ENCODE results near the gene ATP2C1.
"Not testable (repeated sequence)": the region's sequence is repeated elsewhere in the genome, so short reads cannot be mapped to it uniquely, and the experiment has no call there.

The ATP2C1 gene

GRCh38 chr3:130956721-130957120 is 62.8 kb downstream of the ATP2C1 start:
- no peaks in the 10 kb centered on the region for H3K27me3 ChIP-seq (ENCODE audit: control insufficient read depth in 1 of 2, insufficient read depth in 2 of 2, low read length in 2 of 2)
- no peaks in the 10 kb centered on the region for H3K9me3 ChIP-seq (ENCODE audit: control insufficient read depth in 1 of 2, low read length in 2 of 2)
- peaks cover 12 to 29% of the 10 kb centered on the region in 2 donors for H3K36me3 ChIP-seq (ENCODE audit: control insufficient read depth in 1 of 2, insufficient read depth in 2 of 2, low read length in 2 of 2)
- no peak overlapping the region for H3K4me3 ChIP-seq (ENCODE audit: low read depth in 1 of 2, low read length in 2 of 2)
- no peak overlapping the region for H3K9ac ChIP-seq (ENCODE audit: low read depth in 1 of 2, low read length in 2 of 2)
- no peaks in the 10 kb centered on the region for H3K4me1 ChIP-seq (ENCODE audit: control insufficient read depth in 1 of 2, insufficient read depth in 2 of 2, low read length in 2 of 2)
- H3K27ac ChIP-seq (ENCODE audit: low read depth, low read length), result no peak overlapping the region

DNA sequence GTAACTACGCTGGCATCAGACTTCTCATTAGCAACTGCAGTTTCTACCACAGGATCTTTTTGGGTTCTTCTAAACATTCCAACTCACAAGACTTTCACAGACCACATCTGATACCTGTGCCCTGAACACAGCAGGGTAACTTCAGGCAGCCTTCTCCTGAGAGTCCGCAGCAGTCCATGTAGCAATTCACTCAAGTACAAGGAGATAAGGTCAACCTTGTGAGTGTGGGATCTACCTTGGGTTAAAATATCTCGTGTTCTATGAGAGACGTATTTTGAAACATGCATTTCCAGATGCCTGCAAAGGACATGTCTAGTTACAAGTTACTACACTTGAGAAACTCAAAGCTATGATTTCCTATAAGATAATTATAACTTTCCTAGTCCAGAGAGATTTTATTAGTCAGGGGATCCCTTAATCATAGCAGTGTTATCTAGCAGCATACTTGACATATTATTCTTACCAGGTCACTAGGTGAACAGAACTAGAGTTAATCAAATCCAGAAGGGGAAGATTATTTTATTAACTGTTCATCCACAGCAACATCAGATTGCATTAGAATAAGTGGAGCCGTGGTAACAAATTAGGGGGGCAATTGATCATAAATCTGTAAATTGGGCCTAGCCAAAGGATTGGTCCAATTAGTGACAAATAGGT is 66.4 kb downstream of the ATP2C1 start:
- Histone ChIP-seq H3K36me3 (ENCODE audit: control insufficient read depth in 1 of 2, insufficient read depth in 2 of 2, low read length in 2 of 2) (peaks cover 17 to 19% of the 10 kb centered on the region in 2 donors), H3K4me1 (ENCODE audit: control insufficient read depth in 1 of 2, insufficient read depth in 2 of 2, low read length in 2 of 2) (no peaks in the 10 kb centered on the region)

GRCh38 chr3:130961458-130961857 is 67.6 kb downstream of the ATP2C1 start:
- H3K27ac ChIP-seq (ENCODE audit: low read depth, low read length), result no peak overlapping the region
- no peaks in the 10 kb centered on the region for H3K9me3 ChIP-seq (ENCODE audit: control insufficient read depth in 1 of 2, low read length in 2 of 2)
- H3K27me3 ChIP-seq (ENCODE audit: control insufficient read depth in 1 of 2, insufficient read depth in 2 of 2, low read length in 2 of 2), result no peaks in the 10 kb centered on the region
- no peaks in the 10 kb centered on the region for H3K4me1 ChIP-seq (ENCODE audit: control insufficient read depth in 1 of 2, insufficient read depth in 2 of 2, low read length in 2 of 2)
- H3K36me3 ChIP-seq (ENCODE audit: control insufficient read depth in 1 of 2, insufficient read depth in 2 of 2, low read length in 2 of 2), result peaks cover 19 to 20% of the 10 kb centered on the region in 2 donors
- H3K9ac ChIP-seq (ENCODE audit: low read depth in 1 of 2, low read length in 2 of 2), result no peak overlapping the region
- H3K4me3 ChIP-seq (ENCODE audit: low read depth in 1 of 2, low read length in 2 of 2), result no peak overlapping the region

More for the DNA sequence above, 66.4 kb downstream of the ATP2C1 start:
- H3K9ac ChIP-seq (ENCODE audit: low read depth in 1 of 2, low read length in 2 of 2), result no peak overlapping the region
- H3K9me3 ChIP-seq (ENCODE audit: control insufficient read depth in 1 of 2, low read length in 2 of 2), result no peaks in the 10 kb centered on the region
- no peaks in the 10 kb centered on the region for H3K27me3 ChIP-seq (ENCODE audit: control insufficient read depth in 1 of 2, insufficient read depth in 2 of 2, low read length in 2 of 2)
- no peak overlapping the region for H3K27ac ChIP-seq (ENCODE audit: low read depth, low read length)
- H3K4me3 ChIP-seq (ENCODE audit: low read depth in 1 of 2, low read length in 2 of 2), result no peak overlapping the region

- peaks cover 19 to 26% of the 10 kb centered on the region in 2 donors for H3K36me3 ChIP-seq (ENCODE audit: control insufficient read depth in 1 of 2, insufficient read depth in 2 of 2, low read length in 2 of 2)
- H3K27me3 ChIP-seq (ENCODE audit: control insufficient read depth in 1 of 2, insufficient read depth in 2 of 2, low read length in 2 of 2), result no peaks in the 10 kb centered on the region
- H3K27ac ChIP-seq (ENCODE audit: low read depth, low read length), result no peak overlapping the region
Measured at GRCh38 chr3:130963444-130963843, 69.6 kb downstream of the ATP2C1 start.

GRCh38 chr3:130963878-130964277 is 70.0 kb downstream of the ATP2C1 start:
- Histone ChIP-seq H3K36me3 (ENCODE audit: control insufficient read depth in 1 of 2, insufficient read depth in 2 of 2, low read length in 2 of 2) (peaks cover 20 to 26% of the 10 kb centered on the region in 2 donors), H3K27ac (ENCODE audit: low read depth, low read length) (no peak overlapping the region), H3K9ac (ENCODE audit: low read depth in 1 of 2, low read length in 2 of 2) (no peak overlapping the region), H3K4me1 (ENCODE audit: control insufficient read depth in 1 of 2, insufficient read depth in 2 of 2, low read length in 2 of 2) (no peaks in the 10 kb centered on the region), H3K27me3 (ENCODE audit: control insufficient read depth in 1 of 2, insufficient read depth in 2 of 2, low read length in 2 of 2) (no peaks in the 10 kb centered on the region), H3K4me3 (ENCODE audit: low read depth in 1 of 2, low read length in 2 of 2) (no peak overlapping the region), H3K9me3 (ENCODE audit: control insufficient read depth in 1 of 2, low read length in 2 of 2) (no peaks in the 10 kb centered on the region)

More at GRCh38 chr3:130963444-130963843, 69.6 kb downstream of the ATP2C1 start:
- Histone ChIP-seq H3K9me3 (ENCODE audit: control insufficient read depth in 1 of 2, low read length in 2 of 2) (no peaks in the 10 kb centered on the region), H3K4me3 (ENCODE audit: low read depth in 1 of 2, low read length in 2 of 2) (no peak overlapping the region), H3K4me1 (ENCODE audit: control insufficient read depth in 1 of 2, insufficient read depth in 2 of 2, low read length in 2 of 2) (no peaks in the 10 kb centered on the region), H3K9ac (ENCODE audit: low read depth in 1 of 2, low read length in 2 of 2) (no peak overlapping the region)

GRCh38 chr3:130967281-130967680 is 73.4 kb downstream of the ATP2C1 start:
- Histone ChIP-seq H3K4me1 (ENCODE audit: control insufficient read depth in 1 of 2, insufficient read depth in 2 of 2, low read length in 2 of 2) (no peaks in the 10 kb centered on the region), H3K27ac (ENCODE audit: low read depth, low read length) (no peak overlapping the region), H3K27me3 (ENCODE audit: control insufficient read depth in 1 of 2, insufficient read depth in 2 of 2, low read length in 2 of 2) (no peaks in the 10 kb centered on the region), H3K36me3 (ENCODE audit: control insufficient read depth in 1 of 2, insufficient read depth in 2 of 2, low read length in 2 of 2) (peaks cover 23 to 42% of the 10 kb centered on the region in 2 donors), H3K4me3 (ENCODE audit: low read depth in 1 of 2, low read length in 2 of 2) (no peak overlapping the region), H3K9me3 (ENCODE audit: control insufficient read depth in 1 of 2, low read length in 2 of 2) (no peaks in the 10 kb centered on the region), H3K9ac (ENCODE audit: low read depth in 1 of 2, low read length in 2 of 2) (no peak overlapping the region)

DNA sequence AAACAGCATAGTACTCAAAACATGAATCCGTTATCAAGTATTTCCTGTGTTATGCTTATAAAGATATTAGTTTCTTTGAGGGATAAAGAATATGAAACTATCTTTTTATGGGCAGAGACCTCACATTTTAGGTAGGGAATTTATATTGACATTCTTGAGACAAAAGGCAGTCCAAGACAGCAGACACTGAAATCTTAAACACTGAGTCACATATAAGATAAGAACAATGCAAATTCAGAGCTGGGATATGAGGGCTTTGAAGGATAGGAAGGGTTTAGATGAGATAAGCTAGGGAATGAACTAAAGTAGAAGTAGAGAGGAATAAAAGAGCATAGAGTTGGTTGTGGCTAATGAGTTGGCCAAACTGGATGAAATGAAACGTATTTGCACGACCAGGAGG is 74.3 kb downstream of the ATP2C1 start:
- no peak overlapping the region for H3K4me3 ChIP-seq (ENCODE audit: low read depth in 1 of 2, low read length in 2 of 2)
- H3K36me3 ChIP-seq (ENCODE audit: control insufficient read depth in 1 of 2, insufficient read depth in 2 of 2, low read length in 2 of 2), result peaks cover 23 to 42% of the 10 kb centered on the region in 2 donors
- H3K9ac ChIP-seq (ENCODE audit: low read depth in 1 of 2, low read length in 2 of 2), result no peak overlapping the region
- no peak overlapping the region for H3K27ac ChIP-seq (ENCODE audit: low read depth, low read length)
- no peaks in the 10 kb centered on the region for H3K4me1 ChIP-seq (ENCODE audit: control insufficient read depth in 1 of 2, insufficient read depth in 2 of 2, low read length in 2 of 2)
- no peaks in the 10 kb centered on the region for H3K9me3 ChIP-seq (ENCODE audit: control insufficient read depth in 1 of 2, low read length in 2 of 2)
- no peaks in the 10 kb centered on the region for H3K27me3 ChIP-seq (ENCODE audit: control insufficient read depth in 1 of 2, insufficient read depth in 2 of 2, low read length in 2 of 2)

GRCh38 chr3:130969621-130970020 is 75.7 kb downstream of the ATP2C1 start:
- Histone ChIP-seq H3K4me1 (ENCODE audit: control insufficient read depth in 1 of 2, insufficient read depth in 2 of 2, low read length in 2 of 2) (no peaks in the 10 kb centered on the region), H3K36me3 (ENCODE audit: control insufficient read depth in 1 of 2, insufficient read depth in 2 of 2, low read length in 2 of 2) (peaks cover 18 to 42% of the 10 kb centered on the region in 2 donors), H3K4me3 (ENCODE audit: low read depth in 1 of 2, low read length in 2 of 2) (no peak overlapping the region), H3K9ac (ENCODE audit: low read depth in 1 of 2, low read length in 2 of 2) (no peak overlapping the region), H3K27me3 (ENCODE audit: control insufficient read depth in 1 of 2, insufficient read depth in 2 of 2, low read length in 2 of 2) (no peaks in the 10 kb centered on the region), H3K9me3 (ENCODE audit: control insufficient read depth in 1 of 2, low read length in 2 of 2) (no peaks in the 10 kb centered on the region), H3K27ac (ENCODE audit: low read depth, low read length) (no peak overlapping the region)

GRCh38 chr3:130971208-130971607 is 77.3 kb downstream of the ATP2C1 start:
- peaks cover 11 to 38% of the 10 kb centered on the region in 2 donors for H3K36me3 ChIP-seq (ENCODE audit: control insufficient read depth in 1 of 2, insufficient read depth in 2 of 2, low read length in 2 of 2)
- H3K27ac ChIP-seq (ENCODE audit: low read depth, low read length), result no peak overlapping the region

DNA sequence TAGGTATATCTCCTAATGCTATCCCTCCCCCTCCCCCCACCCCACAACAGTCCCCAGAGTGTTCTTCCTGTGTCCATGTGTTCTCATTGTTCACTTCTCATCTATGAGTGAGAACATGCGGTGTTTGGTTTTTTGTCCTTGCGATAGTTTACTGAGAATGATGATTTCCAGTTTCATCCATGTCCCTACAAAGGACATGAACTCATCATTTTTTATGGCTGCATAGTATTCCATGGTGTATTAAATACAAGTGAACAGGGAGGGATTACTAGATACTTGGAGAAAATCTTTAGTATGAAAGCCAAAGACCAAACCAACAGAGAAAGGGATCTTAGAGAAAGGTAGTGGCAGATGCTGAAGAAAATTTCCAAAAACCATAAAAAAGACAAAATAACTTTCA is 78.7 kb downstream of the ATP2C1 start:
- H3K36me3 ChIP-seq (ENCODE audit: control insufficient read depth in 1 of 2, insufficient read depth in 2 of 2, low read length in 2 of 2), result peaks cover 16 to 36% of the 10 kb centered on the region in 2 donors
- H3K9me3 ChIP-seq (ENCODE audit: control insufficient read depth in 1 of 2, low read length in 2 of 2); H3K27me3 ChIP-seq (ENCODE audit: control insufficient read depth in 1 of 2, insufficient read depth in 2 of 2, low read length in 2 of 2); H3K4me3 ChIP-seq (ENCODE audit: low read depth in 1 of 2, low read length in 2 of 2); H3K4me1 ChIP-seq (ENCODE audit: control insufficient read depth in 1 of 2, insufficient read depth in 2 of 2, low read length in 2 of 2); H3K9ac ChIP-seq (ENCODE audit: low read depth in 1 of 2, low read length in 2 of 2); H3K27ac ChIP-seq (ENCODE audit: low read depth, low read length): not testable (repeated sequence)

More at GRCh38 chr3:130971208-130971607, 77.3 kb downstream of the ATP2C1 start:
- Histone ChIP-seq H3K9ac (ENCODE audit: low read depth in 1 of 2, low read length in 2 of 2) (no peak overlapping the region), H3K27me3 (ENCODE audit: control insufficient read depth in 1 of 2, insufficient read depth in 2 of 2, low read length in 2 of 2) (no peaks in the 10 kb centered on the region), H3K4me1 (ENCODE audit: control insufficient read depth in 1 of 2, insufficient read depth in 2 of 2, low read length in 2 of 2) (no peaks in the 10 kb centered on the region), H3K9me3 (ENCODE audit: control insufficient read depth in 1 of 2, low read length in 2 of 2) (no peaks in the 10 kb centered on the region), H3K4me3 (ENCODE audit: low read depth in 1 of 2, low read length in 2 of 2) (no peak overlapping the region)
